Brain microvascular endothelial cell (primary cell): ENCODE data around the gene STT3B.

Experiments
- DNase-seq: peaks from one replicate; pipeline ENCODE4 v3.0.0-alpha.2; 2020
- H3K27ac ChIP-seq: fragments of 250-450 bp; sonication (Bioruptor Pico); 2 replicates; pipeline ENCODE4 v1.5.1; 2020; ENCODE audit warnings: mild to moderate bottlenecking, moderate library complexity
- H3K27me3 ChIP-seq: fragments of 250-450 bp; sonication (Bioruptor Pico); replicated peaks from 2 replicates; pipeline ENCODE4 v1.5.1; 2020; ENCODE audit warnings: mild to moderate bottlenecking
- H3K36me3 ChIP-seq: fragments of 250-450 bp; sonication (Bioruptor Pico); replicated peaks from 2 replicates; pipeline ENCODE4 v1.5.1; 2020; ENCODE audit warnings: mild to moderate bottlenecking
- H3K4me3 ChIP-seq: 2 replicates; pipeline ENCODE4 v1.5.1; 2011; ENCODE audit warnings: low read depth, mild to moderate bottlenecking, control low read depth, low read length, moderate library complexity
- in situ Hi-C: cut with HindIII; loops from 2 replicates; pipeline ENCODE4 v1.10.0; 2017; ENCODE audit warnings: low sequenced_read_pairs, low pct_ligation_motif_present
- TF ChIP-seq, protein P1 (sequence below): IDR thresholded peaks from 2 replicates; pipeline ENCODE4 v1.5.1; 2011; ENCODE audit warnings: low read depth, mild to moderate bottlenecking, moderate library complexity, low read length, control low read depth, inconsistent platforms; ENCODE audit errors: missing control alignments

Gene STT3B

GRCh38 chr3:31531452-31531991, 1.2 kb upstream of the STT3B start:
- in situ Hi-C loops = no loop called here
- no peaks in the 10 kb centered on the region for H3K27me3 ChIP-seq
- H3K36me3 ChIP-seq = no peaks in the 10 kb centered on the region
- H3K27ac ChIP-seq = peak overlapping the region; percentile 98
- TF ChIP-seq, protein P1, sequence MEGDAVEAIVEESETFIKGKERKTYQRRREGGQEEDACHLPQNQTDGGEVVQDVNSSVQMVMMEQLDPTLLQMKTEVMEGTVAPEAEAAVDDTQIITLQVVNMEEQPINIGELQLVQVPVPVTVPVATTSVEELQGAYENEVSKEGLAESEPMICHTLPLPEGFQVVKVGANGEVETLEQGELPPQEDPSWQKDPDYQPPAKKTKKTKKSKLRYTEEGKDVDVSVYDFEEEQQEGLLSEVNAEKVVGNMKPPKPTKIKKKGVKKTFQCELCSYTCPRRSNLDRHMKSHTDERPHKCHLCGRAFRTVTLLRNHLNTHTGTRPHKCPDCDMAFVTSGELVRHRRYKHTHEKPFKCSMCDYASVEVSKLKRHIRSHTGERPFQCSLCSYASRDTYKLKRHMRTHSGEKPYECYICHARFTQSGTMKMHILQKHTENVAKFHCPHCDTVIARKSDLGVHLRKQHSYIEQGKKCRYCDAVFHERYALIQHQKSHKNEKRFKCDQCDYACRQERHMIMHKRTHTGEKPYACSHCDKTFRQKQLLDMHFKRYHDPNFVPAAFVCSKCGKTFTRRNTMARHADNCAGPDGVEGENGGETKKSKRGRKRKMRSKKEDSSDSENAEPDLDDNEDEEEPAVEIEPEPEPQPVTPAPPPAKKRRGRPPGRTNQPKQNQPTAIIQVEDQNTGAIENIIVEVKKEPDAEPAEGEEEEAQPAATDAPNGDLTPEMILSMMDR = peak; percentile 53
- peak overlapping the region; percentile 73 for H3K4me3 ChIP-seq
- DNase-seq = peak; percentile 4

- peak overlapping the region; percentile 82 for H3K4me3 ChIP-seq
- DNase-seq = peak; percentile 98
- in situ Hi-C loops = no loop called here
- H3K36me3 ChIP-seq = no peaks in the 10 kb centered on the region
- TF ChIP-seq, protein P1 = no peak
- H3K27me3 ChIP-seq = no peaks in the 10 kb centered on the region
- peak overlapping the region; percentile 98 for H3K27ac ChIP-seq
Measured at GRCh38 chr3:31531992-31532586, 636 bp upstream of the STT3B start.

GRCh38 chr3:31533169-31534064, 692 bp downstream of the STT3B start:
- no peaks in the 10 kb centered on the region for H3K27me3 ChIP-seq
- TF ChIP-seq, protein P1 = no peak
- peak overlapping the region; percentile 98 for H3K27ac ChIP-seq
- peak overlapping the region; percentile 82 for H3K4me3 ChIP-seq
- in situ Hi-C loops = no loop called here
- DNase-seq = peak; percentile 11
- H3K36me3 ChIP-seq = no peaks in the 10 kb centered on the region

DNA sequence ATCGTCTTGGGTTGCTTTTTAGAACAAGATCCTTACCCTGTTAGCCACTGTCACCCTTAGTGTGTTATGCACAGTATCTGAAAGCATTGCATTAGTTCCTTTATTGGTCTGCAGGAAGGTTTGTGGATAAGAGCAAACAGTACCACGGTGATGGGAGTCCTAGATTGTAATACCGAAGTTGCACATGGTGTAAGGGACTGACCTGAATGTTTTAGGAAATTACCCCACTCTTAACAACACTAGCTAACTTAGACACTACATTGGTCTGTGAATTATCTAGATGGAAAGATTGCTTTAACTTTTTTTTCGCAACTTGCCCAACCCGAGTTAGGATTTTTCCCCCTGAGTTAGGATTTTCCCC, 1.3 kb downstream of the STT3B start:
- H3K36me3 ChIP-seq = no peaks in the 10 kb centered on the region
- TF ChIP-seq, protein P1 = no peak
- H3K4me3 ChIP-seq = peak overlapping the region; percentile 82
- no peaks in the 10 kb centered on the region for H3K27me3 ChIP-seq
- DNase-seq = no peak
- in situ Hi-C loops = no loop called here
- H3K27ac ChIP-seq = peak overlapping the region; percentile 98

GRCh38 chr3:31536497-31536896, 3.8 kb downstream of the STT3B start:
- DNase-seq = no peak
- Histone ChIP-seq H3K4me3 (no peak overlapping the region), H3K27me3 (no peaks in the 10 kb centered on the region), H3K36me3 (no peaks in the 10 kb centered on the region), H3K27ac (no peak overlapping the region)
- TF ChIP-seq, protein P1 = no peak
- in situ Hi-C loops = no loop called here
